Measurements from ENCODE around the gene ZNRF3.

DNA sequence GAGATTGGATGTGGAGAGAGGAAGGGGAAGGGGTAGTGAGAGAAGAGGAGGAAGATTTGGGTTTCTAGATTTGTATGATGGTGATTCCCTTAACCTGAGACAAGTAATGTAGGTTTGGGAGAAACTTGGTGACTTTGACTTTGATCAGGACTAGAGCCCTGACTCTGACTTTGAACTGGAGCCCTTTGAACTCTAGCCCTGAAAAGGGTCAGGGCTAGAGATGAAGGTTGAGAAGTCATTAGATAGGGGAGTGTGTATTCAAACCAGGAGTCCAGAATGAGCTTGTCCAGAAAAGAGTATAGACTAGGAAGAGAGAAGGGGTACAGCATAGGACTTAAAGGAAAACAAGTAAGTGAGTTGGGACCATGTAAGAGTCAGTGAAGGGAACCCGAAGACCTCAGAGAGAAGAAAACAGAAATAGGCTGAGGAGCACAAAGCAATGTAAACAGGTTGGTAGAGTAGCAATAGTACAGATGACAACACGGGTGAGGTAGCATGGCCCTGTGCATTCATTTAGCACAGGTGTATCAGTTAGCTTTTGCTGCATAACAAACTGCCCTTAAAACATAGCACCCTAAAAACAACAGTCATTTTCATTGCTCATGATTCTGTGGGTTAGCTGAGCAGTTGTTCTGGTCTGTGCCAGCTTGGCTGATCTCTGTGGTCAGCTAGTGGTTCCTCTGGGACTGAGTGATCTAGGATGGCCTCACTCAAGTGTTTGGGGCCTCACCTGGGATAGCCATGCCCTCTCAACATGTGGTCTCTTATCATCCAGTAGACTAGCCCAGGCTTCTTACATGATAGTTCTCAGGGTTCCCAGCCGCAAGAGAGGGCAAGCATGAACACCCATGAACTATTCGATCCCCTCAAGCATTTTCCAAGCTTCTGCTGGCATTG, 135.2 kb downstream of the ZNRF3 start:
- TF ChIP-seq, protein P1, sequence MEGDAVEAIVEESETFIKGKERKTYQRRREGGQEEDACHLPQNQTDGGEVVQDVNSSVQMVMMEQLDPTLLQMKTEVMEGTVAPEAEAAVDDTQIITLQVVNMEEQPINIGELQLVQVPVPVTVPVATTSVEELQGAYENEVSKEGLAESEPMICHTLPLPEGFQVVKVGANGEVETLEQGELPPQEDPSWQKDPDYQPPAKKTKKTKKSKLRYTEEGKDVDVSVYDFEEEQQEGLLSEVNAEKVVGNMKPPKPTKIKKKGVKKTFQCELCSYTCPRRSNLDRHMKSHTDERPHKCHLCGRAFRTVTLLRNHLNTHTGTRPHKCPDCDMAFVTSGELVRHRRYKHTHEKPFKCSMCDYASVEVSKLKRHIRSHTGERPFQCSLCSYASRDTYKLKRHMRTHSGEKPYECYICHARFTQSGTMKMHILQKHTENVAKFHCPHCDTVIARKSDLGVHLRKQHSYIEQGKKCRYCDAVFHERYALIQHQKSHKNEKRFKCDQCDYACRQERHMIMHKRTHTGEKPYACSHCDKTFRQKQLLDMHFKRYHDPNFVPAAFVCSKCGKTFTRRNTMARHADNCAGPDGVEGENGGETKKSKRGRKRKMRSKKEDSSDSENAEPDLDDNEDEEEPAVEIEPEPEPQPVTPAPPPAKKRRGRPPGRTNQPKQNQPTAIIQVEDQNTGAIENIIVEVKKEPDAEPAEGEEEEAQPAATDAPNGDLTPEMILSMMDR (conservative IDR thresholded peaks at IDR 0.05; ENCODE audit: low read depth, low read length) = no peak
- TF ChIP-seq EZH2 (IDR thresholded peaks at IDR 0.05; ENCODE audit: low read length, unreplicated experiment) (no peak), EZH2phosphoT487 (IDR thresholded peaks at IDR 0.05; ENCODE audit: borderline replicate concordance, low read length) (no peak)
